Gastroesophageal sphincter (tissue), 4 donors: ENCODE data around the gene GNPTAB. TPM values are rescaled to one million over a fixed set of nuclear protein-coding genes. Genes with fewer than 3 reads are reported as not detected.

Experiments
- ATAC-seq: fragments of 150-250 bp; one replicate; pipeline ENCODE4 v1.9.1; 2016; ENCODE audit warnings: mild to moderate bottlenecking, moderate library complexity
- H3K27ac ChIP-seq, 4 donors: fragments of 200-600 bp; sonication (generic) in 3 of 4; 1 replicate in 3 of 4; 2 replicates in 1 of 4; pipeline ENCODE4 v1.5.1; 2016 to 2019
- H3K27me3 ChIP-seq: fragments of 200-600 bp; sonication (generic); one replicate; pipeline ENCODE4 v1.5.1; 2019
- H3K36me3 ChIP-seq, 2 donors: fragments of 200-600 bp; sonication (generic); one replicate each; pipeline ENCODE4 v1.5.1; 2019; ENCODE audit warnings: control low read depth in 1 of 2
- H3K4me1 ChIP-seq, 3 donors: fragments of 200-600 bp; sonication (generic); 1 replicate in 2 of 3; 2 replicates in 1 of 3; pipeline ENCODE4 v1.5.1; 2016 to 2019; ENCODE audit warnings: control low read depth in 2 of 3
- H3K4me3 ChIP-seq, 2 donors: fragments of 200-600 bp; sonication (generic); one replicate each; pipeline ENCODE4 v1.5.1; 2019; ENCODE audit warnings: mild to moderate bottlenecking in 1 of 2, moderate library complexity in 1 of 2
- H3K9me3 ChIP-seq, 3 donors: fragments of 200-600 bp; sonication (generic); one replicate each; pipeline ENCODE4 v1.5.1; 2017 to 2019; ENCODE audit warnings: control low read depth in 2 of 3
- CTCF ChIP-seq, 4 experiments: fragments of 200-600 bp in 2 of 4; fragments of 450-650 bp in 2 of 4; sonication (generic) in 1 of 4; IDR thresholded peaks; one replicate each; pipeline ENCODE4 v1.5.1; 2017 to 2019; ENCODE audit warnings: antibody characterized with exemption in 4 of 4, mild to moderate bottlenecking in 2 of 4, moderate library complexity in 2 of 4
- EP300 ChIP-seq: sonication (generic); formaldehyde crosslinking; IDR thresholded peaks from one replicate; pipeline ENCODE4 v1.6.1; 2017; ENCODE audit warnings: antibody characterized with exemption, mild to moderate bottlenecking
- POLR2A ChIP-seq, 2 donors: fragments of 450-650 bp; IDR thresholded peaks; one replicate each; pipeline ENCODE4 v1.6.1; 2017; ENCODE audit warnings: antibody characterized with exemption in 2 of 2, mild to moderate bottlenecking in 2 of 2, moderate library complexity in 1 of 2
- POLR2AphosphoS5 ChIP-seq: sonication (generic); formaldehyde crosslinking; IDR thresholded peaks from one replicate; pipeline ENCODE4 v1.6.1; 2017; ENCODE audit warnings: antibody characterized with exemption
- WGBS, 2 donors: methylation state at CpG; one replicate each; pipeline ENCODE4 v1.1.5; 2018; ENCODE audit warnings: low coverage in 1 of 2; 5-methylcytosine and 5-hydroxymethylcytosine counted together
- small RNA-seq, 4 donors: library from RNA; depleted of rRNA; stranded (forward); fragments of <200 nt; gene quantifications; one replicate each; pipeline ENCODE3, GENCODE V24; 2016
- total RNA-seq, 4 donors: library from RNA; depleted of rRNA; stranded (reverse); fragments of >200 nt; gene quantifications; one replicate each; pipeline ENCODE4 v1.1.0, GENCODE V29; 2016

GNPTAB gene
- total RNA-seq, 4 donors from 2014 or later: 25.8 to 43.2 (median 36.3) TPM

GRCh38 chr12:101697930-101698799, 132.6 kb downstream of the GNPTAB start:
- H3K36me3 ChIP-seq: no peaks in the 10 kb centered on the region
- TF ChIP-seq POLR2A (IDR thresholded peaks at IDR 0.05): peak in 1 of 2 donors; percentile 45
- peak; percentile 8 for TF ChIP-seq POLR2AphosphoS5
- no peak for TF ChIP-seq EP300
- peaks cover 6 to 64% (median 26%) of the 10 kb centered on the region in 3 donors for H3K4me1 ChIP-seq
- H3K9me3 ChIP-seq: no peaks in the 10 kb centered on the region
- peak; percentile 78 for ATAC-seq
- H3K27me3 ChIP-seq: no peaks in the 10 kb centered on the region
- peak overlapping the region; percentile 74 to 75 for H3K4me3 ChIP-seq
- WGBS, 2 donors: 0% methylated on average over 5 to 8 of the region's 67 CpGs
- peak overlapping the region; percentile 77 to 97 (median 96) for H3K27ac ChIP-seq

- peak in 1 of 4 experiments; percentile 6 for TF ChIP-seq CTCF (IDR thresholded peaks at IDR 0.05)
- peak in 1 of 2 donors; percentile 66 for TF ChIP-seq POLR2A (IDR thresholded peaks at IDR 0.05)
- TF ChIP-seq POLR2AphosphoS5: peak; percentile 39
- no peak for TF ChIP-seq EP300
- 0% methylated on average over 2 of the region's 80 CpGs; no CpG with 5 or more reads in 1 of the 2 donors for WGBS, 2 donors
- peak within 1 kb of the TSS; percentile 77 to 97 (median 96) for H3K27ac ChIP-seq
- H3K4me1 ChIP-seq: peaks cover 6 to 56% (median 23%) of the 10 kb centered on the region in 3 donors
- H3K27me3 ChIP-seq: no peaks in the 10 kb centered on the region
- peak; percentile 67 for ATAC-seq
- no peaks in the 10 kb centered on the region for H3K9me3 ChIP-seq
- no peaks in the 10 kb centered on the region for H3K36me3 ChIP-seq
- H3K4me3 ChIP-seq: peak within 1 kb of the TSS; percentile 74 to 75
Observed at GRCh38 chr12:101697197-101697929, 133.4 kb downstream of the GNPTAB start, which contains the start of gene CHPT1. CHPT1 (plus strand) TSS chr12:101697640; CDS start chr12:101697862, 222 bp downstream.

GRCh38 chr12:101696251-101697196, 134.2 kb downstream of the GNPTAB start:
- ATAC-seq: peak; percentile 60
- WGBS, 2 donors: 30 to 31% methylated on average over 10 to 15 of the region's 18 CpGs

DNA sequence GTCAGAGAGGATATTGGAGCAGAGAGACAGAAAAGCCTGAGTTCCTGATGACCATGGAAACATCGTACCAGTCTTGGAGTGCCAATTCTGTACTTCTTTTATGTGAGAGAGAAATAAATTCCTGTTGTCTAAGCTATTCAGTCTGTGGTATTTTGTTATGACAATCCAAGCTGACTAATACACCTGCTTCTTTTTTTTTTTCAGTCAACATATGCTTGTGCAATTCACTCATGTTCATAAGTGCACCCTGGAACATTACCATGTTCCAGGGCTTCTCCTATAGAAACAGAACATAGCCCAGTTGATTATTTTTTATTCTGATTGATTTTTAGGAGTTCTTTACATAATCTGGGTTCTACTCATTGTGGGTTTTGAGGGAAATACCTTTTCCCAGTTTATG, 135.1 kb downstream of the GNPTAB start:
- H3K4me3 ChIP-seq: no peak overlapping the region
- peak overlapping the region in 2 of 4 donors; percentile 95 to 96 for H3K27ac ChIP-seq
- no peak for ATAC-seq
- TF ChIP-seq POLR2AphosphoS5 (no peak), CTCF (IDR thresholded peaks at IDR 0.05) (no peak), POLR2A (IDR thresholded peaks at IDR 0.05) (no peak), EP300 (no peak)
- H3K9me3 ChIP-seq: no peaks in the 10 kb centered on the region
- 44 to 60% methylated on average over 1 of the region's 1 CpG for WGBS, 2 donors
- H3K27me3 ChIP-seq: no peaks in the 10 kb centered on the region
- no peaks in the 10 kb centered on the region for H3K36me3 ChIP-seq
- H3K4me1 ChIP-seq: peaks cover 6 to 39% (median 23%) of the 10 kb centered on the region in 3 donors

More at GRCh38 chr12:101696251-101697196, 134.2 kb downstream of the GNPTAB start:
- H3K4me3 ChIP-seq: peak overlapping the region; percentile 74 to 75
- peak overlapping the region; percentile 77 to 97 (median 96) for H3K27ac ChIP-seq
- peaks cover 6 to 48% (median 23%) of the 10 kb centered on the region in 3 donors for H3K4me1 ChIP-seq
- no peaks in the 10 kb centered on the region for H3K9me3 ChIP-seq
- TF ChIP-seq POLR2AphosphoS5: peak; percentile 35
- no peak for TF ChIP-seq EP300
- no peaks in the 10 kb centered on the region for H3K36me3 ChIP-seq
- no peaks in the 10 kb centered on the region for H3K27me3 ChIP-seq

Small RNAs within 50 kb of the gene (small RNA-seq; reads per million reads assigned to genes)
- gene RNA5SP368 (0 reads per million in 4 donors), gene RNA5SP369 (0 reads per million in 4 donors), gene RNU6-101P (0 reads per million in 4 donors), gene RNU6-1183P (0 reads per million in 4 donors), gene RNU6-172P (0 reads per million in 4 donors), gene RNY1P16 (0 reads per million in 4 donors)

Other genes with a start within 250 kb of the GNPTAB start
- under 1 TPM in 1 of 4 donors, not detected in 3; 0.15 TPM for gene MYBPC1, start 236.0 kb downstream of the GNPTAB start, total RNA-seq
- gene CHPT1, start 133.3 kb downstream of the GNPTAB start, total RNA-seq: 100 to 1,000 TPM in 1 of 4 donors, 10 to 100 TPM in 3; 47.3 to 130 (median 49.6) TPM
- under 1 TPM in 1 of 4 donors, not detected in 3; 0.13 TPM for gene SYCP3, start 91.5 kb downstream of the GNPTAB start, total RNA-seq
- gene DRAM1, start 46.6 kb upstream of the GNPTAB start, total RNA-seq: 10 to 100 TPM; 13.2 to 29.1 (median 21.2) TPM
- 100 to 1,000 TPM in 1 of 4 donors, 10 to 100 TPM in 3; 80.4 to 106 (median 87.1) TPM for gene WASHC3, start 231.0 kb upstream of the GNPTAB start, total RNA-seq